Mammary epithelial cell (primary cell): ENCODE results near the gene TNIK.

ENCODE experiments used
- CTCF ChIP-seq, 2 donors: IDR thresholded peaks in 1 of 2; conservative IDR thresholded peaks in 1 of 2; 2 replicates each; pipeline ENCODE4 v1.5.1; 2011 to 2012; ENCODE audit warnings: inconsistent platforms in 2 of 2, low read length in 2 of 2, mild to moderate bottlenecking in 2 of 2, control low read depth in 1 of 2, low read depth in 1 of 2; ENCODE audit not compliant: insufficient read depth in 1 of 2; ENCODE audit errors: extremely low read depth in 1 of 2
- EZH2 ChIP-seq: IDR thresholded peaks from 2 replicates; pipeline ENCODE4 v1.6.1; 2012; ENCODE audit warnings: low read length, inconsistent platforms, borderline replicate concordance

- TF ChIP-seq CTCF (conservative IDR thresholded peaks at IDR 0.05 in 1 of 2, IDR thresholded peaks at IDR 0.05 in 1 of 2; ENCODE audit: extremely low read depth in 1 of 2, insufficient read depth in 1 of 2, low read depth in 1 of 2, low read length in 2 of 2) (no peak), EZH2 (no peak)
These were observed 94.7 kb downstream of the TNIK start for GRCh38 chr3:171365489-171365888.
